Fibroblast of mammary gland (primary cell): ENCODE results near the gene ACOT7.

ENCODE experiments used
- DNase-seq: peaks from one replicate; pipeline ENCODE4 v3.0.0-alpha.2; 2010; ENCODE audit warnings: low read depth
- H3K4me3 ChIP-seq: 2 replicates; pipeline ENCODE4 v1.5.1; 2011; ENCODE audit warnings: low read depth, mild to moderate bottlenecking, low read length, moderate library complexity; ENCODE audit not compliant: control insufficient read depth
- TF ChIP-seq, protein P1 (sequence below): conservative IDR thresholded peaks from 2 replicates; pipeline ENCODE4 v1.5.1; 2011; ENCODE audit warnings: low read depth, low read length, inconsistent platforms; ENCODE audit not compliant: control insufficient read depth, insufficient read depth

Gene ACOT7

DNA sequence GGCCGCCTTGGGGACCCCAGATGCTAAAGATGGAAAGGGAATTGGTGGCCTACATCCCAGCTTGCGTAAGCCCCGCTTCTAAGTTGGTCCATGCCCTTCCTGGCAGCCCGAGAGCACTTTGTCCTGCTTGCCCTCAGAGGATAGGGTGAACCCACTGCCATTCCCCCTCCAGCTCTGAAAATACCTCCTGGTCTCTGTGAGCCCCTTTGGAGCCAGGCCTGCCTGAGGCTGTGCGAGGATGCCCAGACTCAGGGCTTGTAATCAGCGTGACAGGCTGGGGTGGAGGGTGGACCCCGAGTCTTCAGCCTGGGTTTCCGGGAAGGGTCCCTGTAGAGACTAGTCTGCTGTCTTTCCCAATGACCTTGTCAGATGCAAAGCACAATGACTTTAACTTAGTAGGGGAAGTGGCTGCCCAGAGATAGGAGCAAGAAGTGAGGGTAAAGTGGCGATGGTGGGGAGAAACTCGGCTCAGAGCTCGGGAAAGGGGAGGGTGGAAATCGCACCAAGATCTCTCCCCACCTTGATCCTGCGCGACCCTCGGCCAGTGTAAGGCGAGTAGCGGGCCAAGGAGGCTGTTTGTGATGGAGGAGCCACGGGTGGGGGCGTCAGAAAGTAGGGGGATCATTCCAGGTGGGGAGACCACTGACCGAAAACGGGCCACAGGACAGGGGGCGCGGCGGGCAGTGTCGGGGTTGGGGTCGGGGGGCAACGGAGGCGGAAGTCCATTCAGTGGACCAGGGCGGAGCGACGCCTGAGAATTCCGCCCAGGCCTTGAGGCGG lies 152.3 kb downstream of the ACOT7 start:
- TF ChIP-seq, protein P1, sequence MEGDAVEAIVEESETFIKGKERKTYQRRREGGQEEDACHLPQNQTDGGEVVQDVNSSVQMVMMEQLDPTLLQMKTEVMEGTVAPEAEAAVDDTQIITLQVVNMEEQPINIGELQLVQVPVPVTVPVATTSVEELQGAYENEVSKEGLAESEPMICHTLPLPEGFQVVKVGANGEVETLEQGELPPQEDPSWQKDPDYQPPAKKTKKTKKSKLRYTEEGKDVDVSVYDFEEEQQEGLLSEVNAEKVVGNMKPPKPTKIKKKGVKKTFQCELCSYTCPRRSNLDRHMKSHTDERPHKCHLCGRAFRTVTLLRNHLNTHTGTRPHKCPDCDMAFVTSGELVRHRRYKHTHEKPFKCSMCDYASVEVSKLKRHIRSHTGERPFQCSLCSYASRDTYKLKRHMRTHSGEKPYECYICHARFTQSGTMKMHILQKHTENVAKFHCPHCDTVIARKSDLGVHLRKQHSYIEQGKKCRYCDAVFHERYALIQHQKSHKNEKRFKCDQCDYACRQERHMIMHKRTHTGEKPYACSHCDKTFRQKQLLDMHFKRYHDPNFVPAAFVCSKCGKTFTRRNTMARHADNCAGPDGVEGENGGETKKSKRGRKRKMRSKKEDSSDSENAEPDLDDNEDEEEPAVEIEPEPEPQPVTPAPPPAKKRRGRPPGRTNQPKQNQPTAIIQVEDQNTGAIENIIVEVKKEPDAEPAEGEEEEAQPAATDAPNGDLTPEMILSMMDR, result no peak
- no peak for DNase-seq
- no peak overlapping the region for H3K4me3 ChIP-seq

DNA sequence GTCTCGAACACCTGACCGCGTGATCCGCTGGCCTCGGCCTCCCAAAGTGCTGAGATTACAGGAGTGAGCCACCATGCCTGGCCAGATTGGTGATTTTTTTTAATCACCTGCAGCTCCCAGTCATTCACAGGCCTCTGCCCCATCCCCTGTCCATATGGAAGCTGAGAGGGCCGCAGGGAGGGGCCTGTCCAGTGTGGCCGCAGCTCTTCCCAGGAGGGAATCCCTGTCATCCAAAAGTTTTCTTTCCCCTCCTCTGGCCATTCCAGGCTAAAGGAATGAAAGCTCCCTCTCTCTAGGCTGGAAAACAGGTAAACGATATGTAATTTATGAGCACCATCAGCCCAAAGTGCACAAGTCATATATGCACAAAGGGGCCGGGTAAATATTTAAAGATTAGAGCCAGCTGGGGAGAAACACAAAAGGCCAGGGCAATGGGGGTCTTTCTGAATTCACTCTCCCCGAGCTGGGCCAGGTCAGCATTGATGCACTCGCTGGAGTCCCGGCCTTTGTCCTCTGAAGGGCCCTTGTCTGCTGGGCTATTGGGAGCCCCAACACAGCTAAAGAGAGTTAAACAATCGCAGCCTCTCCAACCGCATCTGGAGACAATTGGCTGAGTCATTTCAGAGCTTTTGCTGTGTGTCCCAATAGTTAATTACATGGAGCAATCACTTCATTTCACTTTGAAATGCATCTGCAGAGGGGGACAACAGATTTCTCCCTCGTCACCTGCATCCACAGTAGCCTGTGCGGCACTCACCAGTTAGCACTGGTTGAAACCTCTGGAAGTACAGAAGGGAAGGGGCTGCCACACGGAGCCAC lies 153.4 kb downstream of the ACOT7 start:
- TF ChIP-seq, protein P1, result no peak
- H3K4me3 ChIP-seq, result no peak overlapping the region
- peak; percentile 82 for DNase-seq

DNA sequence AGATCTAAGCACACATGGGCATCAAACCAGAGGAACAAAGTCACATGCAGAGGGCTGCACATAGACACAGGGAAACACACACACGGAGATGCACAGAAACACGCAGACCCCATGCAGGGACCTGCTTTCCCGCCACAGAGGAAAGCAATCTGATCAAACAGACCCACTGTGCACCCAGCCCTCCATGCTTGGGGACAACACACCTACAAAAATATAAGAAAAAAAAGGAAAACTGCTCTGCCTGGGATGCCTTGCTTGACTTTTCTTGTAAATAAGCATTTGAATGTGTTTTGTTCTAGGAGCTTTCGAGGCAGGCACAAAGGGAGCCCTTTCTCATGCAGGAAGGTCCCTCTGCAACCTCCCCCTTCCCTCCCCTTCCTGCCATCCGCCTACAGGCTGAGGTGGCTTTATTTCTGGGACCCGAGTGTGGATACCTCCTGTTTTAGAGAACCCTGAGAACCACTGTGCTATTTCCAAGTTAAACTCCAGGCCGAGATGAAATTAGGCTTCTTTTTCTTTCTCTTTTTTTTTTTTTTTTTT lies 154.3 kb downstream of the ACOT7 start:
- TF ChIP-seq, protein P1, result no peak
- DNase-seq, result no peak

DNA sequence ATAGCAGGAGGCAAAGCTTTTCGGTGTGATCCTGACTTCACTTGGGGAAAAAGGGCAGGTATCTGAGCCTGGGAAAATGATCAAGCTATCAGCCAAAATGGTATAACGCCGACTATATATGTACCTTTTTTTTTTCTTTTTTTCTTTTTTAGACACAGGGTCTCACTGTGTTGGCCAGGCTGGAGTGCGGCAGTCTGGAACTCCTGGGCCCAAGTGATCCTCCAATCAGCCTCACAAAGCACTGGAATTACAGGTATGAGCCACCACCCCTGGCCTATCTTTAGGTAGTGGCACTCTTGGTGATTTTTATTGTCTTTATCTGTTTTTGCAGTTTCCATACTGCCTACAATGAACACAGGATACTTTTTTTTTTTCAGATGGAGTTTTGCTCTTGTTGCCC lies 156.5 kb downstream of the ACOT7 start:
- no peak overlapping the region for H3K4me3 ChIP-seq
- no peak for DNase-seq
- TF ChIP-seq, protein P1, result no peak

More for the DNA sequence above, 154.3 kb downstream of the ACOT7 start:
- H3K4me3 ChIP-seq, result no peak overlapping the region

DNA sequence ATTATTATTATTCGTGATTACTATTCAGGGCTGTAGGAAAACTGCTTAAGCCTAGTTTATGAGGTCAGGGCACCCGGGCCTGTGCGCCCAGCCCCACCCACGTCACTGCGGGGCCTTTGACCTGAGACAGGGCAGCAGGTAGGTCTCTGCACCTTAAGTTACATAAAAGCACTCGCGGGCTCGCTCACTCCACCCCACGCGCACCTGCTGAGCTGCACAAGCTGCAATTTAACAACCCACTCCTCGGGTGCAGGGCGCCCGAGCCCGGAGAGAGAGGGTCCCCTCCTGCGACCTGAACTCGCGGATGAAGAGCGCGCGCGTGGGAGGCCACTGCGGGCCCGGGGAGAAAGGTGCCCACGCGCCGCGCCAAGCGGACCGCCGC lies 158.3 kb downstream of the ACOT7 start:
- no peak for DNase-seq
- H3K4me3 ChIP-seq, result peak overlapping the region; percentile 80
- TF ChIP-seq, protein P1, result no peak

DNA sequence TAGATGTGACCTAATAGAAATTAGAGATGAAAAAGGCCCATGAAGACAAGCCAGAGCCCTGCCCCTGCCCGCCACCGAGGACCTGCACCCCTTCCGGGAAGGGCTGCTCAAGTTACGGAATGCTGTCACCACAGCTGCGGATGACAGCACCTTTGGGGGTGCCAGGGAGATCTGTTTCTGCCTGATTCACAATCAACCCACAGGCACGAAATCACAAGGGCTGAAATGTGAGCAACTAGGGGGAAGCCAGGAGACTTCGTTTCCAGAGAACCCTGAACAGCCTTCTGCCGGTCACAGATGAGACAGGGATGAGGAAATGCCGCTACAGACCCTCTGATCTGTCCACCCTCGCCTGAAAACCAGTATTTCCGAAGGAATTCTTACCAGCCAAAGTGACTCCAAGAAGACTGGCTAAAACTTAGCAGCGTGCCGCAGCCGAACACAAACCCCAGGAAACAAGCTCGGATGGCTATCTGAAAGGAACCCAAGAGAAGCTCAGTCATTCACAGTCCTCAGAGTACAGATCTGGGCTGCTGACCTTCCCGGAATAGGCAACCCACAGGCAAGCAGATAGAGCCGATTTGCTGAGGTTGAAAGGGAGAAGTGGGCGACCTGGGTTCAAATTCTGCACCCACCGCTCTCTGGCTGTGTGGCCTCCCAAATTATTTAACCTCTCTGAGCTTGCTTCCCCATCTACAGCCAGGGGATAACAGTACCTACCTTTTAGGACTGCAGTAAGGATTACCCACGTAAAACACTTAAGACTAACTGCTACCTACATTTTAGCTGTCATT lies 158.9 kb downstream of the ACOT7 start:
- peak overlapping the region; percentile 80 for H3K4me3 ChIP-seq
- peak; percentile 24 for DNase-seq
- TF ChIP-seq, protein P1, result no peak
